HCT116 (cell line): Measurements from ENCODE around the gene CMIP. TPM values are rescaled to one million over a fixed set of nuclear protein-coding genes. Genes with fewer than 3 reads are reported as not detected.

ENCODE experiments used
- ATAC-seq: fragments of 200-7000 bp; cut with Tn5 transposase; 2 replicates; pipeline ENCODE4 v1.9.1; 2020; ENCODE audit warnings: mild to moderate bottlenecking, moderate library complexity
- BruUV-seq: library from RNA; stranded (reverse); fragments of 400-500 nt; replicated peaks from 2 replicates; lab custom pipeline; 2021; lab: Mats Ljungman, UMichigan
- CTCF ChIA-PET: fragments of 300-600 bp; sonication (Branson Sonifier 250); formaldehyde crosslinking; loops from one replicate; lab custom pipeline; 2021; ENCODE audit warnings: antibody characterized with exemption; lab: Charles Lee
- POLR2A ChIA-PET: fragments of 300-600, 350-600 bp; sonication (Branson Sonifier 250); formaldehyde crosslinking; loops from one replicate; lab custom pipeline; 2021; ENCODE audit warnings: antibody characterized with exemption; lab: Charles Lee
- RAD21 ChIA-PET, 2 experiments: fragments of 300-600 bp; sonication (Branson Sonifier 250); formaldehyde crosslinking; loops; one replicate each; lab custom pipeline; 2023; ENCODE audit warnings: low total read pairs in 2 of 2; ENCODE audit not compliant: uncharacterized antibody in 2 of 2, unreplicated experiment in 2 of 2, low non-redundant PET in 1 of 2; lab: Charles Lee
- DNase-seq: peaks from one replicate; pipeline ENCODE4 v3.0.0-alpha.2; 2010; ENCODE audit warnings: low read depth, low spot score
- H2AFZ ChIP-seq: fragments of 200-600 bp; shearing (Covaris generic), sonication (generic); 2 replicates; pipeline ENCODE4 v1.6.1; 2017; ENCODE audit warnings: low read depth, mixed run types, mixed read lengths, antibody characterized with exemption, low read length; ENCODE audit not compliant: poor library complexity, severe bottlenecking
- H3K27ac ChIP-seq: 2 replicates; pipeline ENCODE4 v1.5.1; 2012; ENCODE audit warnings: low read depth, low read length
- H3K27me3 ChIP-seq: fragments of 200-600 bp; sonication (generic); 2 replicates; pipeline ENCODE4 v1.6.1; 2016; ENCODE audit warnings: mixed run types, low read length, mixed read lengths; ENCODE audit not compliant: insufficient read depth
- H3K36me3 ChIP-seq, 2 experiments: fragments of 200-500 bp in 1 of 2; fragments of 200-600 bp in 1 of 2; sonication (Bioruptor generic) in 1 of 2; sonication (generic) in 1 of 2; 2 replicates each; pipeline versions ENCODE4 v1.5.1 to v1.6.1; 2014 to 2016; ENCODE audit warnings: low read length in 2 of 2, inconsistent platforms in 1 of 2, mixed read lengths in 1 of 2, mixed run types in 1 of 2; ENCODE audit not compliant: insufficient read depth in 2 of 2, control insufficient read depth in 1 of 2
- H3K4me1 ChIP-seq, 2 experiments: fragments of 200-600 bp in 1 of 2; sonication (generic) in 1 of 2; 2 replicates each; pipeline versions ENCODE4 v1.5.1 to v1.6.1; 2012 to 2017; ENCODE audit warnings: low read length in 2 of 2, inconsistent platforms in 1 of 2, mild to moderate bottlenecking in 1 of 2, mixed read lengths in 1 of 2, mixed run types in 1 of 2, moderate library complexity in 1 of 2; ENCODE audit not compliant: insufficient read depth in 2 of 2, control insufficient read depth in 1 of 2
- H3K4me2 ChIP-seq: fragments of 200-600 bp; sonication (generic); 2 replicates; pipeline ENCODE4 v1.6.1; 2017; ENCODE audit warnings: mixed run types, low read length, mixed read lengths
- H3K4me3 ChIP-seq, 2 experiments: fragments of 200-600 bp in 1 of 2; sonication (generic) in 1 of 2; replicated peaks in 1 of 2; 2 replicates each; pipeline ENCODE4 v1.5.1; 2011 to 2016; ENCODE audit warnings: low read length in 2 of 2, control low read depth in 1 of 2, low read depth in 1 of 2, mild to moderate bottlenecking in 1 of 2, mixed read lengths in 1 of 2, mixed run types in 1 of 2
- H3K79me2 ChIP-seq: fragments of 200-600 bp; sonication (generic); 2 replicates; pipeline ENCODE4 v1.6.1; 2017; ENCODE audit warnings: mild to moderate bottlenecking, mixed run types, low read length, moderate library complexity, mixed read lengths; ENCODE audit not compliant: insufficient read depth
- H3K9ac ChIP-seq: fragments of 200-600 bp; sonication (generic); 2 replicates; pipeline ENCODE4 v1.6.1; 2016; ENCODE audit warnings: low read length, mixed read lengths
- H3K9me2 ChIP-seq: fragments of 200-600 bp; sonication (generic), shearing (Covaris generic); 2 replicates; pipeline ENCODE4 v1.6.1; 2017; ENCODE audit warnings: mixed run types, mild to moderate bottlenecking, moderate library complexity; ENCODE audit not compliant: insufficient read depth
- H3K9me3 ChIP-seq, 2 experiments: fragments of 200-500 bp in 1 of 2; fragments of 200-600 bp in 1 of 2; sonication (Bioruptor generic) in 1 of 2; sonication (generic) in 1 of 2; 2 replicates each; pipeline ENCODE4 v1.6.1; 2014 to 2017; ENCODE audit warnings: low read length in 2 of 2, mixed read lengths in 2 of 2, inconsistent platforms in 1 of 2, low read depth in 1 of 2, mild to moderate bottlenecking in 1 of 2, mixed run types in 1 of 2, moderate library complexity in 1 of 2; ENCODE audit not compliant: control insufficient read depth in 1 of 2, insufficient read depth in 1 of 2
- H4K20me1 ChIP-seq: fragments of 200-600 bp; sonication (generic), shearing (Covaris generic); 2 replicates; pipeline ENCODE4 v1.6.1; 2017; ENCODE audit warnings: mixed run types, mild to moderate bottlenecking, moderate library complexity; ENCODE audit not compliant: insufficient read depth
- CBX3 ChIP-seq: IDR thresholded peaks from 2 replicates; pipeline ENCODE4 v1.6.1; 2012; ENCODE audit warnings: low read depth
- CEBPB ChIP-seq: IDR thresholded peaks from 2 replicates; pipeline ENCODE4 v1.6.1; 2012; ENCODE audit warnings: low read depth
- ELF1 ChIP-seq: IDR thresholded peaks from 2 replicates; pipeline ENCODE4 v1.6.1; 2012; ENCODE audit warnings: low read depth, borderline replicate concordance
- EZH2phosphoT487 ChIP-seq: fragments of 200-600 bp; IDR thresholded peaks from 2 replicates; pipeline ENCODE4 v1.6.1; 2018; ENCODE audit warnings: antibody characterized with exemption, borderline replicate concordance
- FOSL1 ChIP-seq: IDR thresholded peaks from 2 replicates; pipeline ENCODE4 v1.6.1; 2012; ENCODE audit warnings: low read depth
- JUND ChIP-seq: IDR thresholded peaks from 2 replicates; pipeline ENCODE4 v1.6.1; 2012
- SRF ChIP-seq: IDR thresholded peaks from 2 replicates; pipeline ENCODE4 v1.6.1; 2012; ENCODE audit warnings: low read depth
- TCF7L2 ChIP-seq: IDR thresholded peaks from 2 replicates; pipeline ENCODE4 v1.7.0; 2011; ENCODE audit warnings: borderline replicate concordance, inconsistent platforms; ENCODE audit not compliant: insufficient read depth, insufficient read length; ENCODE audit errors: extremely low read depth
- YY1 ChIP-seq: IDR thresholded peaks from 2 replicates; pipeline ENCODE4 v1.6.1; 2011; ENCODE audit warnings: low read length, low read depth, moderate library complexity, mild to moderate bottlenecking; ENCODE audit not compliant: insufficient replicate concordance; ENCODE audit errors: extremely low read depth
- ZFX ChIP-seq: fragments of 450-650 bp; IDR thresholded peaks from 2 replicates; pipeline ENCODE4 v1.6.1; 2017
- ZNF274 ChIP-seq: fragments of 200-500 bp; sonication (Bioruptor generic); IDR thresholded peaks from 2 replicates; pipeline ENCODE4 v1.6.1; 2014; ENCODE audit warnings: mild to moderate bottlenecking, low read depth, low read length, inconsistent platforms
- intact Hi-C: fragments of 100-400 bp; cut with micrococcal nuclease; formaldehyde crosslinking; loops from 2 replicates; pipeline ENCODE4 v1.10.0; 2022
- total RNA-seq: library from RNA; stranded (reverse); gene quantifications from one replicate; pipeline ENCODE4 v1.2.1, GENCODE V29; 2021; ENCODE audit not compliant: unreplicated experiment
- TF ChIP-seq, protein P1 (sequence below): IDR thresholded peaks from 2 replicates; pipeline ENCODE4 v1.6.1; 2012
- TF ChIP-seq, protein P2 (sequence below): IDR thresholded peaks from 2 replicates; pipeline ENCODE4 v1.6.1; 2012
- TF ChIP-seq, protein P3 (sequence below): IDR thresholded peaks from 2 replicates; pipeline ENCODE4 v1.6.1; 2011; ENCODE audit warnings: mild to moderate bottlenecking, low read length, moderate library complexity; ENCODE audit not compliant: insufficient replicate concordance; ENCODE audit errors: extremely low read depth

CMIP gene
- total RNA-seq, 1 experiment from 2014 or later = 64.6 TPM

DNA sequence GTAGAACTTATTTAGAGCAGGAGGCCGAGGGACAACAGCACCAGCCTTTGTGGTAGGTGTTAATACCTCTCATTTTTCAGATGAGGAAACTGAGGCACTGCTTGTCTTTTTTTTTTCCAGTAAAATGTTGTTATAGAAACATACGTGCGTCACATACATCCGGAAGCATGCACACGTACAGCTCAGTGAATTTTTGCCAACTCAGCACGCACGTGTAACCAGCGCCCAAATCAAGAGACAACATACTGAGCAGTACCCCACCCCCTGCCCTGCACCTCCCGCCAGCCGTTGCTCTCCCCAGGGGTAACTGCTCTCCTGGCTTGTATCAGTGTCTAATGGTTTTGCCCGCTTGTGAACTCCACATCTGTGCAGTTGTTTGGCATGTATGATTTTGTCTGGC is 92.0 kb downstream of the CMIP start:
- POLR2A ChIA-PET = no interaction called here
- TF ChIP-seq, protein P1, sequence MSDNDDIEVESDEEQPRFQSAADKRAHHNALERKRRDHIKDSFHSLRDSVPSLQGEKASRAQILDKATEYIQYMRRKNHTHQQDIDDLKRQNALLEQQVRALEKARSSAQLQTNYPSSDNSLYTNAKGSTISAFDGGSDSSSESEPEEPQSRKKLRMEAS = no peak
- TF ChIP-seq YY1 (no peak), JUND (no peak), CBX3 (no peak), CEBPB (no peak), TCF7L2 (no peak)
- TF ChIP-seq, protein P2, sequence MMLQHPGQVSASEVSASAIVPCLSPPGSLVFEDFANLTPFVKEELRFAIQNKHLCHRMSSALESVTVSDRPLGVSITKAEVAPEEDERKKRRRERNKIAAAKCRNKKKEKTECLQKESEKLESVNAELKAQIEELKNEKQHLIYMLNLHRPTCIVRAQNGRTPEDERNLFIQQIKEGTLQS = no peak
- TF ChIP-seq, all 23 proteins: peak for 0
- BruUV-seq = no TSS peak
- DNase-seq (no peak), ATAC-seq (no peak)
- peaks cover 96% of the 10 kb centered on the region for H3K79me2 ChIP-seq
- no peak overlapping the region for H3K4me3 ChIP-seq
- H3K4me2 ChIP-seq = no peak overlapping the region
- intact Hi-C loops = no loop called here
- H4K20me1 ChIP-seq = peaks cover 3% of the 10 kb centered on the region; the same call in 1 of the 2 replicates
- ChIA-PET CTCF (no interaction called here), RAD21 (no interaction called here)
- no peak overlapping the region for H2AFZ ChIP-seq
- peaks cover 5 to 28% of the 10 kb centered on the region in 2 experiments; a peak in 3 of 4 replicates for H3K4me1 ChIP-seq
- no peak overlapping the region for H3K27ac ChIP-seq
- no peaks in the 10 kb centered on the region for H3K36me3 ChIP-seq
- no peaks in the 10 kb centered on the region for H3K9me2 ChIP-seq
- no peaks in the 10 kb centered on the region for H3K27me3 ChIP-seq
- no peak overlapping the region for H3K9ac ChIP-seq
- no peaks in the 10 kb centered on the region for H3K9me3 ChIP-seq

DNA sequence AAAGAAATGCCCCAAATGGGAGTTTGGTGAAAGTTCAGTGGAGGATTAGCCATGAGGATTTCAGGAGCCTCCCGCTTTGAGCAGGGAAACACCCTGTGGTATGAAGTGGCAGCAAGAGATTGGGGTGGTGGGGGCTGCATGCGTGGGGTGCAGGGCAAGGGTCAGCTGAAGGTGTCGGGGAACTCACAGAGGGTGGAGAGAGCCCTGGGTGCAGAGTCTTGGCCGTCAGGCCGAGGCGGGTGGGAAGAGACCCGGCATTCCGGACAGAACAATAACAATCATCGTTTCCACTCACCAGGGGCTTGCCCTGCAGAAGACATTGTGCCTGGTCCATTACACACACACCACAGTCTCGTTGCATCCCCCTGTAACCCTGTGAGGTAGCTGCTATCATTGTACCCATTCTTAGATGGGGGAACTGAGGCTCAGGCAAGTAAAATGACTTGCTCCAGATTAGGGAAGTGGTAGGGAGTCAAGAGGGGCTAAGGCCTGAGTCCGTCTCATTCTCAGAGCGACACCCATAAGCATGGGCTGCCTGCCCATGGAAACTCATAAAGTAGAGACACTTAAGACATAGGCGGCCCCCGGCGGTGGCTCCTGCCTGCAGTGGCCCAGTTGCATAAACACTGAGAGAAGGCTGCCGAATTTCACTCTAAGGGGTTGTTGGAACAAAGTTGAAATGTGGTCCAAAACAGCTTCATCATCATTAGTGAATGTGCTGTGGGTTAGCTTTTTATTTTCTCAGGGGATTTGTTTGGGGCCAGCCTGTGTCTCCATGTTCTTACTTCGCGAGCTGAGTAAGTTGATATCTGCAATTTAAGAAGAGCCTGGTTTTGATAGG is 93.3 kb downstream of the CMIP start:
- POLR2A ChIA-PET = no interaction called here
- ATAC-seq (no peak), DNase-seq (no peak)
- H3K27ac ChIP-seq = no peak overlapping the region
- no peak for TF ChIP-seq ZNF274
- TF ChIP-seq ELF1 = no peak
- TF ChIP-seq, protein P3, sequence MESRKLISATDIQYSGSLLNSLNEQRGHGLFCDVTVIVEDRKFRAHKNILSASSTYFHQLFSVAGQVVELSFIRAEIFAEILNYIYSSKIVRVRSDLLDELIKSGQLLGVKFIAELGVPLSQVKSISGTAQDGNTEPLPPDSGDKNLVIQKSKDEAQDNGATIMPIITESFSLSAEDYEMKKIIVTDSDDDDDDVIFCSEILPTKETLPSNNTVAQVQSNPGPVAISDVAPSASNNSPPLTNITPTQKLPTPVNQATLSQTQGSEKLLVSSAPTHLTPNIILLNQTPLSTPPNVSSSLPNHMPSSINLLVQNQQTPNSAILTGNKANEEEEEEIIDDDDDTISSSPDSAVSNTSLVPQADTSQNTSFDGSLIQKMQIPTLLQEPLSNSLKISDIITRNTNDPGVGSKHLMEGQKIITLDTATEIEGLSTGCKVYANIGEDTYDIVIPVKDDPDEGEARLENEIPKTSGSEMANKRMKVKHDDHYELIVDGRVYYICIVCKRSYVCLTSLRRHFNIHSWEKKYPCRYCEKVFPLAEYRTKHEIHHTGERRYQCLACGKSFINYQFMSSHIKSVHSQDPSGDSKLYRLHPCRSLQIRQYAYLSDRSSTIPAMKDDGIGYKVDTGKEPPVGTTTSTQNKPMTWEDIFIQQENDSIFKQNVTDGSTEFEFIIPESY = no peak
- TF ChIP-seq, protein P2 = no peak
- TF ChIP-seq SRF = no peak
- no peak for TF ChIP-seq EZH2phosphoT487
- TF ChIP-seq ZFX = no peak
- no peak for TF ChIP-seq FOSL1
- no peaks in the 10 kb centered on the region for H3K36me3 ChIP-seq
- H3K4me2 ChIP-seq = no peak overlapping the region
- H4K20me1 ChIP-seq = peaks cover 3% of the 10 kb centered on the region; the same call in 1 of the 2 replicates
- H3K9me3 ChIP-seq = no peaks in the 10 kb centered on the region
- intact Hi-C loops = no loop called here
- no peak overlapping the region for H2AFZ ChIP-seq
- no peaks in the 10 kb centered on the region for H3K9me2 ChIP-seq
- BruUV-seq = no TSS peak
- peaks cover 96% of the 10 kb centered on the region for H3K79me2 ChIP-seq
- no peak overlapping the region for H3K9ac ChIP-seq
- H3K4me1 ChIP-seq = peaks cover 2 to 23% of the 10 kb centered on the region in 2 experiments; a peak in 2 of 4 replicates
- H3K27me3 ChIP-seq = no peaks in the 10 kb centered on the region
- CTCF ChIA-PET = no interaction called here
- no peak overlapping the region for H3K4me3 ChIP-seq
- RAD21 ChIA-PET = no interaction called here
